Measurements from ENCODE around the gene BAHCC1.

- no peak for TF ChIP-seq CTCF (conservative IDR thresholded peaks at IDR 0.05; ENCODE audit: low read depth, low read length)
- TF ChIP-seq EZH2 (IDR thresholded peaks at IDR 0.05; ENCODE audit: borderline replicate concordance, low read depth, low read length, poor library complexity, severe bottlenecking): no peak
Observed at GRCh38 chr17:81403671-81404534, 8.6 kb downstream of the BAHCC1 start.
